HCT116 (cell line): ENCODE measurements around the gene RARB. TPM values are rescaled to one million over a fixed set of nuclear protein-coding genes. Genes with fewer than 3 reads are reported as not detected.

ENCODE experiments used
- ATAC-seq: fragments of 200-7000 bp; cut with Tn5 transposase; 2 replicates; pipeline ENCODE4 v1.9.1; 2020; ENCODE audit warnings: mild to moderate bottlenecking, moderate library complexity
- BruUV-seq: library from RNA; stranded (reverse); fragments of 400-500 nt; replicated peaks from 2 replicates; lab custom pipeline; 2021; lab: Mats Ljungman, UMichigan
- CTCF ChIA-PET: fragments of 300-600 bp; sonication (Branson Sonifier 250); formaldehyde crosslinking; loops from one replicate; lab custom pipeline; 2021; ENCODE audit warnings: antibody characterized with exemption; lab: Charles Lee
- POLR2A ChIA-PET: fragments of 300-600, 350-600 bp; sonication (Branson Sonifier 250); formaldehyde crosslinking; loops from one replicate; lab custom pipeline; 2021; ENCODE audit warnings: antibody characterized with exemption; lab: Charles Lee
- RAD21 ChIA-PET, 2 experiments: fragments of 300-600 bp; sonication (Branson Sonifier 250); formaldehyde crosslinking; loops; one replicate each; lab custom pipeline; 2023; ENCODE audit warnings: low total read pairs in 2 of 2; ENCODE audit not compliant: uncharacterized antibody in 2 of 2, unreplicated experiment in 2 of 2, low non-redundant PET in 1 of 2; lab: Charles Lee
- DNase-seq: peaks from one replicate; pipeline ENCODE4 v3.0.0-alpha.2; 2010; ENCODE audit warnings: low read depth, low spot score
- H2AFZ ChIP-seq: fragments of 200-600 bp; shearing (Covaris generic), sonication (generic); 2 replicates; pipeline ENCODE4 v1.6.1; 2017; ENCODE audit warnings: low read depth, mixed run types, mixed read lengths, antibody characterized with exemption, low read length; ENCODE audit not compliant: poor library complexity, severe bottlenecking
- H3K27ac ChIP-seq: 2 replicates; pipeline ENCODE4 v1.5.1; 2012; ENCODE audit warnings: low read depth, low read length
- H3K27me3 ChIP-seq: fragments of 200-600 bp; sonication (generic); 2 replicates; pipeline ENCODE4 v1.6.1; 2016; ENCODE audit warnings: mixed run types, low read length, mixed read lengths; ENCODE audit not compliant: insufficient read depth
- H3K36me3 ChIP-seq, 2 experiments: fragments of 200-500 bp in 1 of 2; fragments of 200-600 bp in 1 of 2; sonication (Bioruptor generic) in 1 of 2; sonication (generic) in 1 of 2; 2 replicates each; pipeline versions ENCODE4 v1.5.1 to v1.6.1; 2014 to 2016; ENCODE audit warnings: low read length in 2 of 2, inconsistent platforms in 1 of 2, mixed read lengths in 1 of 2, mixed run types in 1 of 2; ENCODE audit not compliant: insufficient read depth in 2 of 2, control insufficient read depth in 1 of 2
- H3K4me1 ChIP-seq, 2 experiments: fragments of 200-600 bp in 1 of 2; sonication (generic) in 1 of 2; 2 replicates each; pipeline versions ENCODE4 v1.5.1 to v1.6.1; 2012 to 2017; ENCODE audit warnings: low read length in 2 of 2, inconsistent platforms in 1 of 2, mild to moderate bottlenecking in 1 of 2, mixed read lengths in 1 of 2, mixed run types in 1 of 2, moderate library complexity in 1 of 2; ENCODE audit not compliant: insufficient read depth in 2 of 2, control insufficient read depth in 1 of 2
- H3K4me2 ChIP-seq: fragments of 200-600 bp; sonication (generic); 2 replicates; pipeline ENCODE4 v1.6.1; 2017; ENCODE audit warnings: mixed run types, low read length, mixed read lengths
- H3K4me3 ChIP-seq, 2 experiments: fragments of 200-600 bp in 1 of 2; sonication (generic) in 1 of 2; replicated peaks in 1 of 2; 2 replicates each; pipeline ENCODE4 v1.5.1; 2011 to 2016; ENCODE audit warnings: low read length in 2 of 2, control low read depth in 1 of 2, low read depth in 1 of 2, mild to moderate bottlenecking in 1 of 2, mixed read lengths in 1 of 2, mixed run types in 1 of 2
- H3K79me2 ChIP-seq: fragments of 200-600 bp; sonication (generic); 2 replicates; pipeline ENCODE4 v1.6.1; 2017; ENCODE audit warnings: mild to moderate bottlenecking, mixed run types, low read length, moderate library complexity, mixed read lengths; ENCODE audit not compliant: insufficient read depth
- H3K9ac ChIP-seq: fragments of 200-600 bp; sonication (generic); 2 replicates; pipeline ENCODE4 v1.6.1; 2016; ENCODE audit warnings: low read length, mixed read lengths
- H3K9me2 ChIP-seq: fragments of 200-600 bp; sonication (generic), shearing (Covaris generic); 2 replicates; pipeline ENCODE4 v1.6.1; 2017; ENCODE audit warnings: mixed run types, mild to moderate bottlenecking, moderate library complexity; ENCODE audit not compliant: insufficient read depth
- H3K9me3 ChIP-seq, 2 experiments: fragments of 200-500 bp in 1 of 2; fragments of 200-600 bp in 1 of 2; sonication (Bioruptor generic) in 1 of 2; sonication (generic) in 1 of 2; 2 replicates each; pipeline ENCODE4 v1.6.1; 2014 to 2017; ENCODE audit warnings: low read length in 2 of 2, mixed read lengths in 2 of 2, inconsistent platforms in 1 of 2, low read depth in 1 of 2, mild to moderate bottlenecking in 1 of 2, mixed run types in 1 of 2, moderate library complexity in 1 of 2; ENCODE audit not compliant: control insufficient read depth in 1 of 2, insufficient read depth in 1 of 2
- H4K20me1 ChIP-seq: fragments of 200-600 bp; sonication (generic), shearing (Covaris generic); 2 replicates; pipeline ENCODE4 v1.6.1; 2017; ENCODE audit warnings: mixed run types, mild to moderate bottlenecking, moderate library complexity; ENCODE audit not compliant: insufficient read depth
- ATF3 ChIP-seq: IDR thresholded peaks from 2 replicates; pipeline ENCODE4 v1.6.1; 2012
- CBX3 ChIP-seq: IDR thresholded peaks from 2 replicates; pipeline ENCODE4 v1.6.1; 2012; ENCODE audit warnings: low read depth
- CEBPB ChIP-seq: IDR thresholded peaks from 2 replicates; pipeline ENCODE4 v1.6.1; 2012; ENCODE audit warnings: low read depth
- ELF1 ChIP-seq: IDR thresholded peaks from 2 replicates; pipeline ENCODE4 v1.6.1; 2012; ENCODE audit warnings: low read depth, borderline replicate concordance
- EZH2 ChIP-seq: fragments of 200-600 bp; sonication (generic); IDR thresholded peaks from 2 replicates; pipeline ENCODE4 v1.6.1; 2017; ENCODE audit warnings: antibody characterized with exemption, mixed run types
- EZH2phosphoT487 ChIP-seq: fragments of 200-600 bp; IDR thresholded peaks from 2 replicates; pipeline ENCODE4 v1.6.1; 2018; ENCODE audit warnings: antibody characterized with exemption, borderline replicate concordance
- FOSL1 ChIP-seq: IDR thresholded peaks from 2 replicates; pipeline ENCODE4 v1.6.1; 2012; ENCODE audit warnings: low read depth
- JUND ChIP-seq: IDR thresholded peaks from 2 replicates; pipeline ENCODE4 v1.6.1; 2012
- MAX ChIP-seq: IDR thresholded peaks from 2 replicates; pipeline ENCODE4 v1.6.1; 2012
- POLR2A ChIP-seq: IDR thresholded peaks from 2 replicates; pipeline ENCODE4 v1.7.0; 2011; ENCODE audit warnings: borderline replicate concordance; ENCODE audit not compliant: insufficient read depth, insufficient read length; ENCODE audit errors: extremely low read depth
- RAD21 ChIP-seq: IDR thresholded peaks from 2 replicates; pipeline ENCODE4 v1.6.1; 2012; ENCODE audit warnings: low read depth, mild to moderate bottlenecking
- SP1 ChIP-seq: IDR thresholded peaks from 2 replicates; pipeline ENCODE4 v1.6.1; 2012; ENCODE audit warnings: low read depth
- SRF ChIP-seq: IDR thresholded peaks from 2 replicates; pipeline ENCODE4 v1.6.1; 2012; ENCODE audit warnings: low read depth
- TCF7L2 ChIP-seq: IDR thresholded peaks from 2 replicates; pipeline ENCODE4 v1.7.0; 2011; ENCODE audit warnings: borderline replicate concordance, inconsistent platforms; ENCODE audit not compliant: insufficient read depth, insufficient read length; ENCODE audit errors: extremely low read depth
- YY1 ChIP-seq: IDR thresholded peaks from 2 replicates; pipeline ENCODE4 v1.6.1; 2011; ENCODE audit warnings: low read length, low read depth, moderate library complexity, mild to moderate bottlenecking; ENCODE audit not compliant: insufficient replicate concordance; ENCODE audit errors: extremely low read depth
- ZBTB33 ChIP-seq: IDR thresholded peaks from 2 replicates; pipeline ENCODE4 v1.6.1; 2011; ENCODE audit warnings: mild to moderate bottlenecking, low read length, moderate library complexity; ENCODE audit not compliant: insufficient replicate concordance; ENCODE audit errors: extremely low read depth
- ZFX ChIP-seq: fragments of 450-650 bp; IDR thresholded peaks from 2 replicates; pipeline ENCODE4 v1.6.1; 2017
- intact Hi-C: fragments of 100-400 bp; cut with micrococcal nuclease; formaldehyde crosslinking; loops from 2 replicates; pipeline ENCODE4 v1.10.0; 2022
- total RNA-seq: library from RNA; stranded (reverse); gene quantifications from one replicate; pipeline ENCODE4 v1.2.1, GENCODE V29; 2021; ENCODE audit not compliant: unreplicated experiment

Gene RARB
- total RNA-seq, 1 experiment from 2014 or later: not detected

- H3K9me2 ChIP-seq: no peaks in the 10 kb centered on the region
- H3K4me2 ChIP-seq: no peak overlapping the region
- RAD21 ChIA-PET: no interaction called here
- no peaks in the 10 kb centered on the region for H3K36me3 ChIP-seq
- BruUV-seq: no TSS peak
- CTCF ChIA-PET: interaction anchor here (0.7 kb wide), 1 partner anchor 10 kb away, joined by 3 read pairs; no protein-coding TSS in a partner anchor
- no peak overlapping the region for H3K4me3 ChIP-seq
- no peak overlapping the region for H3K27ac ChIP-seq
- no peak for ATAC-seq
- no peaks in the 10 kb centered on the region for H3K79me2 ChIP-seq
- no peak overlapping the region for H3K9ac ChIP-seq
- H3K4me1 ChIP-seq: no peaks in the 10 kb centered on the region
- intact Hi-C loops: no loop called here
- H4K20me1 ChIP-seq: no peaks in the 10 kb centered on the region
- no peaks in the 10 kb centered on the region; a peak in 1 of 4 replicates for H3K9me3 ChIP-seq
- H3K27me3 ChIP-seq: 0 out of 2 replicates have a peak, but pooled peaks cover 3% of the 10 kb centered on the region
- no peak overlapping the region for H2AFZ ChIP-seq
- DNase-seq: no peak
- TF ChIP-seq FOSL1 (no peak), EZH2 (no peak), POLR2A (no peak), EZH2phosphoT487 (no peak), ELF1 (no peak), YY1 (no peak), MAX (no peak), CEBPB (no peak), SRF (no peak), ATF3 (no peak), JUND (no peak), TCF7L2 (no peak), ZBTB33 (no peak), CBX3 (no peak), ZFX (no peak), RAD21 (no peak), SP1 (no peak)
- TF ChIP-seq, all 23 proteins: peak for 0
- POLR2A ChIA-PET: no interaction called here
Measured at GRCh38 chr3:25533399-25533798, 105.3 kb downstream of the RARB start.
